A549 treated with CORT108297 at 1 μM for 4 hours (cell line): Measurements from ENCODE around the gene CLPX. TPM values are rescaled to one million over a fixed set of nuclear protein-coding genes. Genes with fewer than 3 reads are reported as not detected.

ENCODE experiments used
- total RNA-seq: library from RNA; stranded (reverse); fragments of 200-300 nt; extraction: Qiagen RNA extraction; gene quantifications from 5 replicates; pipeline ENCODE4 v1.2.3, GENCODE V29; 2022

CLPX gene
- total RNA-seq, result 35.0 to 61.0 TPM (median 47.0 TPM) in 5 replicates

GRCh38 chr15:65184868-65185717, at the start of gene CLPX:
TSS of gene CLPX (minus strand) at chr15:65185342. CDS start at chr15:65185153, 189 bp downstream.

GRCh38 chr15:65210770-65211481, 25.8 kb upstream of the CLPX start, which contains the start of gene CILP:
TSS of gene CILP (minus strand) at chr15:65211473. CDS start at chr15:65209755, 1,718 bp downstream.

GRCh38 chr15:65133548-65134200, 51.5 kb downstream of the CLPX start, which contains the start of gene PDCD7:
TSS of gene PDCD7 (minus strand) at chr15:65133808. CDS start at chr15:65133781, 27 bp downstream.

GRCh38 chr15:65115086-65115485, 70.1 kb downstream of the CLPX start, which contains the start of gene UBAP1L:
TSS of gene UBAP1L (minus strand) at chr15:65115200. CDS start at chr15:65106215, 8,985 bp downstream.

Other genes with a start within 250 kb of the CLPX start
- gene SPG21, start 195.4 kb downstream of the CLPX start, total RNA-seq, result 120 to 134 TPM (median 125 TPM) in 5 replicates
- gene MTFMT, start 155.7 kb downstream of the CLPX start, total RNA-seq, result 25.0 to 28.1 TPM (median 26.6 TPM) in 5 replicates
- gene SLC51B, start 140.0 kb downstream of the CLPX start, total RNA-seq, result 11.4 to 16.4 TPM (median 12.7 TPM) in 5 replicates
- gene RASL12, start 117.4 kb downstream of the CLPX start, total RNA-seq, result 0.06 to 0.16 TPM (median 0.12 TPM) in 5 replicates
- gene KBTBD13, start 108.6 kb downstream of the CLPX start, total RNA-seq, result not detected in 5 replicates
- 0.53 to 1.1 TPM (median 0.91 TPM) in 5 replicates for gene UBAP1L, start 70.1 kb downstream of the CLPX start, total RNA-seq
- gene PDCD7, start 51.5 kb downstream of the CLPX start, total RNA-seq, result 25.5 to 27.7 TPM (median 26.8 TPM) in 5 replicates
- 0.06 to 0.09 TPM (median 0.07 TPM) in 5 replicates for gene CILP, start 26.1 kb upstream of the CLPX start, total RNA-seq
- 9.7 to 11.7 TPM (median 10.3 TPM) in 5 replicates for gene PARP16, start 101.5 kb upstream of the CLPX start, total RNA-seq
- gene RNU5A-1, start 110.7 kb upstream of the CLPX start, total RNA-seq, result not detected in 5 replicates
- not detected in 5 replicates for gene RNU5B-1, start 119.3 kb upstream of the CLPX start, total RNA-seq
- gene IGDCC3, start 192.7 kb upstream of the CLPX start, total RNA-seq, result 0.05 to 0.16 TPM (median 0.10 TPM) in 4 of 5 replicates, not detected in the other
- gene IGDCC4, start 237.6 kb upstream of the CLPX start, total RNA-seq, result 2.3 to 3.0 TPM (median 2.6 TPM) in 5 replicates